Calu3 (cell line): ENCODE data around the gene TMEM181. TPM values are rescaled to one million over a fixed set of nuclear protein-coding genes. Genes with fewer than 3 reads are reported as not detected.
"Not testable (repeated sequence)": the region's sequence is repeated elsewhere in the genome, so short reads cannot be mapped to it uniquely, and the experiment has no call there.

Experiments
- BruUV-seq: library from RNA; stranded (reverse); fragments of 400-500 nt; replicated peaks from 2 replicates; lab custom pipeline; 2021; lab: Mats Ljungman, UMichigan
- CTCF ChIA-PET: fragments of 300-600 bp; sonication (Branson Sonifier 250); formaldehyde crosslinking; loops from one replicate; lab custom pipeline; 2022; ENCODE audit warnings: antibody characterized with exemption; lab: Charles Lee
- DNase-seq: peaks from one replicate; pipeline ENCODE4 v3.0.0; 2022
- H3K27ac Mint-ChIP-seq: one replicate; pipeline ENCODE4 v1.8.0; 2022; ENCODE audit warnings: mixed read lengths; ENCODE audit not compliant: unreplicated experiment
- H3K27me3 Mint-ChIP-seq: one replicate; pipeline ENCODE4 v1.8.0; 2022; ENCODE audit warnings: mixed read lengths; ENCODE audit not compliant: unreplicated experiment
- H3K36me3 Mint-ChIP-seq: one replicate; pipeline ENCODE4 v1.8.0; 2022; ENCODE audit warnings: mild to moderate bottlenecking, moderate library complexity, mixed read lengths; ENCODE audit not compliant: insufficient read depth, unreplicated experiment
- H3K4me1 Mint-ChIP-seq: one replicate; pipeline ENCODE4 v1.8.0; 2022; ENCODE audit warnings: mild to moderate bottlenecking, low read depth, mixed read lengths; ENCODE audit not compliant: unreplicated experiment
- H3K4me3 Mint-ChIP-seq: one replicate; pipeline ENCODE4 v1.8.0; 2022; ENCODE audit warnings: mild to moderate bottlenecking, low read depth, moderate library complexity, mixed read lengths; ENCODE audit not compliant: unreplicated experiment
- H3K9me3 Mint-ChIP-seq: one replicate; pipeline ENCODE4 v1.8.0; 2022; ENCODE audit warnings: low read depth, mixed read lengths; ENCODE audit not compliant: unreplicated experiment
- CTCF ChIP-seq: fragments of 200-600 bp; IDR thresholded peaks from one replicate; pipeline ENCODE4 v1.8.0; 2022; ENCODE audit warnings: antibody characterized with exemption; ENCODE audit not compliant: unreplicated experiment
- intact Hi-C: fragments of 100-400 bp; cut with micrococcal nuclease; formaldehyde crosslinking; loops from one replicate; pipeline ENCODE4 v1.10.0; 2022; ENCODE audit not compliant: unreplicated experiment
- total RNA-seq: library from RNA; stranded (reverse); gene quantifications from 2 replicates; pipeline ENCODE4 v1.2.3, GENCODE V29; 2022

TMEM181 gene
- total RNA-seq, 1 experiment from 2014 or later, result 48.7 TPM

DNA sequence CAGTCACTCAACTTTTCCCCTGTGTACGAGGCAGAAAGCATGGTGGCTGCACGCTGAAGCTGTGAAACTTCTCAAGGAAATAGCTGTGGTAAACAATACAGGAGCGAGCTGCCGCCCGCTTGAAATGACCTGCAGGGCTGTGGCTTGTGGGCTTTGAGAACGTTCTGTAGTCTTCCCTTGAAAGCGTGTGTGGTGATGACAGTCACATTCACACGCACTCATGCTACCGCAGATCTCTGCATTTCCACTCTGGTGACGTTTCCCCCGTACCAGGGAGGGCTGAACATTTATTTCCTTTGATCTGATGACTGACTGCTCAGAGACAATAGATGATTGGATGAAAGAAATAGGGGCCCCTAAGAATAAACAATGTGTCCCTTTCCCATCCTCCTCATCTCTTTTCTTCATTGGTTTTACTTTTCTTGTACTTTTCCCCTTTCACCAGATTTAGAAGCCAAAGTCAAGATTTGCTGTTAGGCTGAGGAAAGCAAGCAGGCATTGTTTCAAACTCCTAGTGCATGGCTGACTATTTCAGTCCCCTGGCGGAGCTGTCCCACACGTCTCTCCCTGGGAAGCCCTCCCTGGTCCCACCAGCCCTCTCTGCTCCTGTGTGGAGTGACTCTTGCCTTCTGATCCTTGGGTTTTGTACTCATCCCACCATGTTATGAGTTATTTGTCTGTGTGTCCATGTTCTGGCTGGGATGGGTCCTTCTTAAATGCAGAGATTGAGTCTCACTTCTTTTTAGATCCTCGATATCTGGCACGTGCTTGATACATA is 93.9 kb downstream of the TMEM181 start:
- no TSS peak for BruUV-seq
- intact Hi-C loops, result no loop called here
- TF ChIP-seq CTCF, result no peak
- peaks cover 3% of the 10 kb centered on the region for H3K36me3 Mint-ChIP-seq
- H3K9me3 Mint-ChIP-seq, result no peaks in the 10 kb centered on the region
- CTCF ChIA-PET, result interaction anchor here (0.6 kb wide), 1 partner anchor 345 kb away, joined by 3 read pairs; no protein-coding TSS in a partner anchor
- H3K27ac Mint-ChIP-seq, result no peak overlapping the region
- no peaks in the 10 kb centered on the region for H3K27me3 Mint-ChIP-seq
- no peak overlapping the region for H3K4me3 Mint-ChIP-seq
- DNase-seq, result no peak
- H3K4me1 Mint-ChIP-seq, result peaks cover 45% of the 10 kb centered on the region

DNA sequence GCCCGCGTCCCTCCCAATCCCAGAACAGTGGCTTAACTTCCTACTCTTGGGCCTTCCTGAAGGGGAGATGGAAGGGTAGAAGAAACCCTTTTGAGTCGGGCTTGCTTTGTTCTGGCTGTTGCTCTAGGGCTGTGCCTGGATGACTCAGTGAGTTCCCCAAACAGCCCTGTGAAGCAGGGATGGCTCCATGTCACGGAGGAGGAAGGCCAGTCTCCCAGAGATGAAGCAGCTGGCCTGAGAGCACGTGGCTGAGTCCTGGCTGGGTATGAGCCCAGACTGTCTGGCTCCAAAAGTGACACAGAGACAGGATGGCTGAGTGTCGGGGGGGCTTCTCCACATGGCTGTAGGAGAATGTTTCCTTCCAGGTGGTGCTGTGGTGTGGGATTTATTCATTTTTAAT is 94.6 kb downstream of the TMEM181 start:
- TF ChIP-seq CTCF, result no peak
- CTCF ChIA-PET, result no interaction called here
- Mint-ChIP-seq H3K4me3 (no peak overlapping the region), H3K9me3 (no peaks in the 10 kb centered on the region), H3K4me1 (peaks cover 37% of the 10 kb centered on the region), H3K27ac (no peak overlapping the region), H3K36me3 (no peaks in the 10 kb centered on the region), H3K27me3 (no peaks in the 10 kb centered on the region)
- DNase-seq, result no peak
- intact Hi-C loops, result no loop called here
- no TSS peak for BruUV-seq

DNA sequence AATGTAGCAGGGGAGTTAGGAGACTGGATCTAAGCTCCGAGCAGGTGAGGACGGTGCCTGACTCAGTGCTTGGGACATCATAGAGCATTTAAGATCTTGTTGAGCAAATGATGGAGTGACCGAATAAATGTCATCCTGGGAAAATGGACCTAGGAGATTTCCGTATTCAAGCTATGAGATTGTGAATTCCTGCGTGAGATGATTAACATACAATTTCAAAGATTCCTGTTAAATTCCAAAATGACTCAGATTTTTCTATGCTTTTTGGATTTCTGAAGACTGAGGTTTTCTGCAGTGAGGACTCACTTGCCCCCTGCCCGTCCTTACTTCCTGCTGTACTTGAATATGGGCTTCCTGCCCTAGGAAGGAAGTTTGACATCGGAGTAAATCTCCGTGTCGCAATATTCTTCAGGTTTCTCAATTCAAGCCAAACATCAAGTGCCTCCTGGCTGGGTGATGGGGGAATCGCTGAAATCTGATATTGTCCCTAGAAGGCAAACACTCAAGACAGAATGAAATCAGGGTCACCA is 95.1 kb downstream of the TMEM181 start:
- CTCF ChIA-PET, result no interaction called here
- H3K27ac Mint-ChIP-seq, result no peak overlapping the region
- no peaks in the 10 kb centered on the region for H3K36me3 Mint-ChIP-seq
- intact Hi-C loops, result no loop called here
- peaks cover 32% of the 10 kb centered on the region for H3K4me1 Mint-ChIP-seq
- no peak for DNase-seq
- no peaks in the 10 kb centered on the region for H3K9me3 Mint-ChIP-seq
- TF ChIP-seq CTCF, result no peak
- BruUV-seq, result no TSS peak
- H3K27me3 Mint-ChIP-seq, result no peaks in the 10 kb centered on the region
- H3K4me3 Mint-ChIP-seq, result no peak overlapping the region

DNA sequence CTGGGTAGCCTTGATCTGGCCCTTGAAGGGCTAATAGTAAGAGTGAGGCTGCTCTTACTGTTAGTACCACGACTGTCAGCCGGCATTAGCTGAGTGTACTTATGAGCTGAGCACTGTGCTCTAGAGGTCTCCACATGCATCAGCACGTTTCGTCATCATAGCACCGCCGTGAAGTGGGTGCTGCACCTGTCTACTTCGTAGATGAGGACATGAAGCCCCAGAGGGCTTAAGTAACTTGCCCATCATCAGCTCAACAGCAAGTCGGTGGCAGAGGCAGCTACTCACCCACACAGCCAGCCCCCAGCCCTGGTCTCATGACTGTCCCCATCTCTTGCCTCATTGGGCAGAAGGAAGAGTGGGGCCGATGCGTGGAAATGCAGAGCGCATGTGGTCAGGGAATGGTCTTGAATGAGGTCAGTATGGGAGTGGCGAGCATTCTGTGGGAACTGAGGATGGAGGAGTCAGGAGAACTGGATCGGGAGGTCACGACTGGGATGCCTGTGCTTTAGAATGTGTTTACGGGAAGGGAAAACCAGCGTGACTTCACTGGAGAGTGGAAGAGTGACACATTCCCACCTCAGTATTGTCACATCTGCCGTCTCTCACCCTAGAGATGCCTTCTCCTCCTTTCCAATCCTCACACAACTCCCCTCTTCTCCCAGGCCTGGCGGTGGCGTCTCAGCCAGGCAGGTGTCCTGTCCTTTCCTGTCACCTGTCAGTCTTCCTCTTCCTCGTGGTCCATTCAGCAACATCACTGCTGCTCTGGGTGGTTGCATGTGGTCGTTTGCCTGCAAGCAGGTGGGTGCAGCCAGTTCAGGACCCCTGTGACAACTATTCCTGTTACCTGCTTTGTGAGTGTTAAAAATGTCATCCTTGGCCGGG is 95.9 kb downstream of the TMEM181 start:
- Mint-ChIP-seq H3K27ac (no peak overlapping the region), H3K4me3 (no peak overlapping the region), H3K4me1 (peaks cover 31% of the 10 kb centered on the region), H3K9me3 (no peaks in the 10 kb centered on the region), H3K27me3 (no peaks in the 10 kb centered on the region), H3K36me3 (no peaks in the 10 kb centered on the region)
- no TSS peak for BruUV-seq
- intact Hi-C loops, result no loop called here
- DNase-seq, result no peak
- TF ChIP-seq CTCF, result no peak
- CTCF ChIA-PET, result interaction anchor here (0.7 kb wide), 1 partner anchor 344 kb away, joined by 4 read pairs; the partner anchor contains the start of gene RSPH3

- H3K9me3 Mint-ChIP-seq, H3K4me3 Mint-ChIP-seq, H3K27me3 Mint-ChIP-seq, H3K36me3 Mint-ChIP-seq, intact Hi-C loops, BruUV-seq, CTCF ChIA-PET: not testable (repeated sequence)
- peak; percentile 71 for DNase-seq
- H3K4me1 Mint-ChIP-seq, result peaks cover 31% of the 10 kb centered on the region
- H3K27ac Mint-ChIP-seq, result peak overlapping the region; percentile 30
These were observed 97.1 kb downstream of the TMEM181 start for GRCh38 chr6:158656986-158657385.
